Activated T-cell treated with anti-CD3 and anti-CD28 coated beads for 1 hour (primary cell): ENCODE data around the gene MDC1.
"Not testable (repeated sequence)": the region's sequence is repeated elsewhere in the genome, so short reads cannot be mapped to it uniquely, and the experiment has no call there.

ENCODE experiments used
- DNase-seq: peaks from one replicate; pipeline ENCODE4 v3.0.0-alpha.2; 2020; ENCODE audit warnings: low read depth

The MDC1 gene

DNA sequence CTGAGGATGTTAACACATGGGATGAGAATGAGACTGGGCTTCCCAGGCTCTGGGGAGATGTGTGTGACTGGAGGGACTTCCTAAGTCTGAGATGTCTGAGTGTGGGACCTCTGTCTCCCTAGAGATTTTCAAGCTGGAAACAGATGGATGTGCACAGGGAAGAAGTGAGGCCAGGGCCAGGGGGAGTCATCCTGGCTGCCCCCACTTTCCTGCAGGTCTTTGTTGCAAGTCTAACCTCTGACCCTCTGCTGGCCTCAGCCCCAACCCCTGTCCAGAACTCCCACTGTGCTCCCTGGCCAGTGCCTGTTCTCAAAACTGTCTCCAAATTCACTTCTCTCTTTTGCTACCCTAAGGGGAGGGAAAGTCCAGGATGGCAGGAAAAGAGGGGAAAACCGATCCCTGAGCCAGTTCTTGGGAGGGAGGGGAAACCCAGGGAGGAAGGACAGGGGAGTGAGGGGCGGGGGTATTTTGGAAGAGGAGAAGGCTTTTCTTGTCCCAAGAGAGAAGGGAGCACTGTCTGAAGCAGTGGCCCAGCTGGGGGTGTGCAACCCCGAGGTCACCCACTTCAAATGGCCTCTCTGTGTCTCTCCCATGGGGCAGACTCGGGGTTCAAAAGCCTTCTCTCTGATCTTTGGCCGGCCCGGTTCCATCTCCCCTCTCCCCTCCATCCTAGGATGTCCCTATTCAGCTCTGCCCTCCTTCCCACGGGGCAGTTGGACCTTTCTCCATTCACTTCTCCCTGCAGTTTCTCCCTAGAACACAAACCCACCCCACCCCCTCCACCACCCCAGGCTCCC is 33.7 kb downstream of the MDC1 start:
- DNase-seq, result no peak

GRCh38 chr6:30682143-30683117 is 34.7 kb downstream of the MDC1 start:
- peak; percentile 77 for DNase-seq

DNA sequence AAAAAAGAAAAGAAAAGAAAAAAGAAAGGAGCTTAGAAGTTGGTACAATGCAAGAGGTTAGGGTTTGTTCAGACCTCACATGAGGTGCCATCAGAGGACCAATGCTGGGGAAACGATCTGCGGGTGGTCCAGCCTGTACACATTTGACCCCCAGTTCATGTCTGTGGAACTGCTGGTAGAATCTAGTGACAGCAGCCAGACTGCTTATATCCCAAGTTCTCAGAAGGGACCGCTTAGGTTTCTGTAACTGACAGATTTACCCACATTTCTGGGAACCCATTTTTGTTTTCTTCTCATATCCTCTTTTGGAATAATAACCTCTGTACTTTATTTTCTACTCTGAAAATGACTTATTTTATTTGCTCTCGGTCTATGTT is 35.3 kb downstream of the MDC1 start:
- no peak for DNase-seq

DNA sequence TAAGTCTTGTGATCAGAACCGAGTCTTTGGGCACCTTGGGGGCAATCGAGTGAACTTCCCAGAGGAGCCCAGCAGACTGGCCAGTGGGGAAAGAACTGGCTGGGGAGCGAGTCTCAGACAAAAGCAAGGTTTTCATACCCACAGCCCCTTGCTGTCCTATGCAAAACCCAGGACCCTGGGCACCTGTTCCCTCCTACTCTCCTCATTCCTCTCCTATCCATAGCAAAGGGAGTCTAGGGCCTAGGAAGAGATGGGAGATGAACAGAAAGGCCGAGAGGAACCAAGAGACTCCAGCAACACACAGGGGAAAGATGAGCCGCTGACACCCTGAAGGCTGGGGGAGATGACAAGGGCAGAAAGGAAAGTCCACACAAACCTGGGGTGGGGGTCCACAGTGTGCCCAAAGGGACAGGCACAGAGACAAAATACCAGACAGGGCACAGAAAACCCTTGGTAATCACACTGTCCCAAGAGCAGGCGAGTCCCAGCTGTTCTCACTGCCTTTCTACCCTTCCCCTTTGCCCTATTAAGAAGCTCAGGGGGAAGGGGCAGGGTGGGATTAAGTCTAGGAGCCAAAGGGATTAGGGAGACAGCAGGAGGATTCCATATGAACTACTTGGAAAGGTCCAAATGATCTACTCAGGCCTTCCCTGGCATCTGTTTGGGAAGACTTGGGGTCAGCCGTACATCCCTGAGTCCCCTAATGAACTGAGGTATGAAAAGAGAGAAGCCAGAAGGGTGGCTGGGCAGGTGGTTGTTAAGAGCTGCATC is 37.1 kb downstream of the MDC1 start:
- DNase-seq, result no peak

- peak; percentile 93 for DNase-seq
Measured at GRCh38 chr6:30678964-30679726, 37.9 kb downstream of the MDC1 start.

DNA sequence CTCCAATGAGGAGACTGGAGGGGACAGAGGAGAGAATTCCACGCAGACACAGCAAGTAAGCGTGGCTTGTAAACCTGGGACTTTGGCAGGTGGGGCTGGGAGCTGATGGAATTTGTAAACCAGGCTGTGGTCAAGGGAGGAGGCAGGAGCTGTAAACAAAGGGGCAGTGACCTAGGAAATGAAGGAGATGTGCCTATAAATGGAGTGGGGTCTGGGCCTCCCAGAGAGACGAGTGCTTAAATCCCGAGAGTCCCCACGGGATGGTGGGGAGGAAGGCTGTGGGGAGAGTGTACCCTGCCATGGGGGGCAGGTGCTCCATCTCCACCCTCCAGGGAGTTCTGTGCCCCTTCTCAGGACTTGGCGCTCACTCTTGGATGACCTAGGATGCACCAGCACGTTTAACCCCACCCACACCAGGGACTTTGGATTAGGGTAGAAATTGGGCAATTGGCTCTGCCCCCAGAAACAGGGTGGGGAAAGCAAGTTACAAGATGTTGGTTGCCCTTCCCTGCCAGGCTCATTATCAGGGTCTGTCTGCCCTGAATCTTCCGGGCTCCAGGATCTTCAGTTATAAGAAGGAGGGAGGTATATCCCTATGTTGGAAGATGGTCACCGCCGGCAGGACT is 40.3 kb downstream of the MDC1 start:
- no peak for DNase-seq

DNA sequence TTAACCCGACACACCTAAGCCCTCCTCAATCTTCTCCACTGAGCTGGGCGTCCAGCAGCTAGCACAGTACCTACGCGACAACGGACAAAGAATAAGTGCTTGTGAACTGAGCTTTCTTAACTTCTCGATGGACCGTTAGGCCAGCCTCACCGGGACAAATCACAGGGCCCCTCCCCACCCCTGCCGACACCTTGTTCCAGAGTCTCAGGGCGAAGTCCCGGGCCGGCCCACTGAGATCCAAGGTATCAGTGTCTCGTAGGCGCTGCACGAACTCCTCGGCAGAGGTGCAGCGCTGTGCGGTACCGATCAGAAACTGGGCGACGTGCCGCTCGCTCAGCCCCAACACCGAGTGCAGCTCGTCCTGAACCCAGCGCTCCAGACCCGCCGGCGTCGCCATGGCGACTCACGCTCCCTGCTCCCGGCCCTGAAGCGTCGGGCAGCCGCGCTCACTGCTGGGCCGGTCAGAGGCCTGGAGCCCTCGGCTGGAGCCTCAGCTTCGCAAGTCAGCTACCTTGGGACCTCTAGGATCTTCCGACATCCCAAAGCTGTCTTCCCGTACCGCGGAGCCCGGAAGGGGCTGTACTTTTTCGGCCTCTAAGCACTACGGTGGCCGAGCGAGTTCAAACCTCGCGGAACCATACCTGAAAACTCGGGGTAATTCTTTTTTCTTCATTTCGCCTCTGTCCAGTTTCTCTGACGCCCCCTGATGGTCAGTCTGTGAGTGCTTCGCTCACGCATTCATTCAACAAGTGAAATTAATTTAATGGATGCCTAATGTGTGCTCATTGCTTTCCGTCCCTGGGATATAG is 44.4 kb downstream of the MDC1 start, which contains the start of gene DHX16:
TSS of gene DHX16 (minus strand) at position 562 of the 809 bp plus-strand sequence. CDS start at position 397, 165 bp downstream.
- peak; percentile 82 for DNase-seq

DNA sequence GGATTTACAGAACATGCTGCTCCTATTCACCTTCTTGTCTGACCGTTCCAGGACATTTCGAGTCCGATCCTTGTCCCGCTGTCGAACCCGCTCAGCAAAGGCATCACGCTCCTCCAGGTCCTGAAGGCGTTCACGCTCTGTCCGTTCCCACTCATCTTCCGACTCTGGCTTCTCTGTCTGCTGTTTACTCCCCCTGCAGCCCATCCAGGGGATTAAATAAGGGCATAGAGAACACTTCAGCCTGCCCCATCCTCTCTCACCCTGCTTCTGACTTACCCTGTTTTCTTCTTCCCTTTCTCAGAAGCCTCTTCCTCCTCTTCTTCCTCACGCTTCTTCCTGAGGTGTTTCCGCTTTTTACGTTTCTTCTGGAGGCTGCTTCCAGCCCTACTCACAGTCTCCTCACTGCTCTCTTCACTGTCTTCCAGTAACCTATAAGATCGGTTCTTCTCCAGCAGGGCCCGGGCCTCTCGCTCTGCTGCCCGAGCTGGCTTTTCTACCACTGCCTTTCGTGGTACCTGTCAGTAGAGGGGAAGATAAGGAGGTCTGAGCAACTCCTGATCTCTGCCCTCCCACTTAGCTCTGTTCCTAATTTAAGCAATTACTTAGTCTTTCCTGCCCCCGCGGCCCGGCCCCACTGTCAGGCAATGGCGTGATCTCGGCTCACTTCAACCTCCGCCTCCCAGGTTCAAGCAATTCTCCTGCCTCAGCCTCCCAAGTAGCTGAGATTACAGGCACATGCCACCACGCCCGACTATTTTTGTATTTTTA is 46.1 kb downstream of the MDC1 start:
- no peak for DNase-seq

DNA sequence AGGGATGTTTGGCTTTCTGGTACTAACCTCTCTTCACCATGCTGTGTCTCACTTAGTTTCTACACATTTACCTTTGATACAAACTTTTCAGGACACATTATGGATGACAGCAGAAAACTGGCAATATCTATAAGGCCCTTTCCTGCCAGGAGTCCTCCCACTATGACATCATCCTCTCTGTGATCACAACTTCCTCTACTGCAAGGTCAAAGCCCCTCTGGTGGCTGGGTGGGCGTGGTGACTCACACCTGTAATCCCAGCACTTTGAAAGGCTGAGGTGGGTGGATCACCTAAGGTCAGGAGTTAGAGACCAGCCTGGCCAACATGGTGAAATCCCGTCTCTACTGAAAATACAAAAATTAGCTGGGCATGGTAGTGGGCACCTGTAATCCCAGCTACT is 50.8 kb downstream of the MDC1 start:
- DNase-seq, result not testable (repeated sequence)

- DNase-seq, result no peak
Measured at GRCh38 chr6:30664994-30665767, 51.9 kb downstream of the MDC1 start.

DNA sequence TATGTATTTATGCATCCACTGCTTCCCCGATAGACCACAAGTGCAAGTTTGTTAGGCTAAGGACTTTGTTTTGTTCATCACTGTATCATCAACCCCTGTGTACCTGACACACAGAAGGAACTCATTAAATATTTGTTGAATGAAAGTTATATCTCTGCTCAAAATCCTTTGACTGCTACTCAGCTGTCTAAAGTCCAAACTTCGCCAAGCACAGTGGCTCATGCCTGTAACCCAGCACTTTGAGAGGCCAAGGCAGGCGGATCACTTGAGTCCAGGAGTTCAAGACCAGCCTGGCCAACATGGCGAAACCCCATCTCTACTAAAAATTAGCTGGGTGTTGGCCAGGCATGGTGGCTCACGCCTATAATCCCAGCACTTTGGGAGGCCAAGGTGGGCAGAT is 59.2 kb downstream of the MDC1 start:
- DNase-seq, result not testable (repeated sequence)

GRCh38 chr6:30657454-30657853 is 59.6 kb downstream of the MDC1 start:
- no peak for DNase-seq

DNA sequence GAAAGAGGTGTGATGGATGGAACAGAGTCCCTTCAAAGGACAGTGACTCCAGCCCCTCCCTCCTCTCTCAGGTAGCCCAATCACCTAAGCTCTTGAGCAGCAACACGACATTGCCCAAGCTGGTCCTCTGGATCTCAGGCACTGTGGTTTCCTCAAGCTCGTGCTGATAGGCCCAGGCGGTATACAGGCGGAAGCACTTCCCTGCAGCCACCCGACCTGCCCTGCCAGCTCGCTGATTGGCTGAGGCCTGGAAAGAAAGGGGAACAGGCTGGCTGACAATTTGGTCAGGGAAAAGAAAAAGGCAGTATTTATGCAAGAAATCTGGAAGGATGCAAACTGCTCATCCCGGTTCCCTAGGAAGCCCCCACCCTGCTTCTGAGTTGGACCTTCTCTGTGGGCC is 60.6 kb downstream of the MDC1 start:
- DNase-seq, result no peak

GRCh38 chr6:30655743-30656094 is 61.4 kb downstream of the MDC1 start:
- DNase-seq, result no peak

GRCh38 chr6:30654798-30655742 is 62.0 kb downstream of the MDC1 start:
- no peak for DNase-seq

- DNase-seq, result no peak
Measured at GRCh38 chr6:30651143-30651542, 65.9 kb downstream of the MDC1 start.
